ENCODE measurements around the gene ANO8.

ANO8 gene

GRCh38 chr19:17341845-17342244 lies 7.2 kb upstream of the ANO8 start:
- no peak for DNase-seq

- DNase-seq, result no peak
These were observed 6.7 kb upstream of the ANO8 start for GRCh38 chr19:17341386-17341785.

- no peak for DNase-seq
These were observed 6.3 kb upstream of the ANO8 start for GRCh38 chr19:17340871-17341357.

GRCh38 chr19:17340302-17340870 lies 5.7 kb upstream of the ANO8 start:
- no peak for DNase-seq

GRCh38 chr19:17339088-17339741 lies 4.6 kb upstream of the ANO8 start:
- DNase-seq, result no peak

- DNase-seq, result no peak
These were observed 3.9 kb upstream of the ANO8 start for GRCh38 chr19:17338433-17339078.

GRCh38 chr19:17337675-17338432 lies 3.2 kb upstream of the ANO8 start:
- no peak for DNase-seq

- peak; percentile 93 for DNase-seq
These were observed 2.4 kb upstream of the ANO8 start, which contains the start of gene GTPBP3 for GRCh38 chr19:17336872-17337674. GTPBP3 (plus strand) TSS chr19:17337553; CDS start chr19:17337612, 59 bp downstream.

- DNase-seq, result no peak
These were observed 920 bp upstream of the ANO8 start for GRCh38 chr19:17335575-17335974.

- no peak for DNase-seq
These were observed 843 bp downstream of the ANO8 start for GRCh38 chr19:17333611-17334413.

GRCh38 chr19:17332677-17333581 lies 1.7 kb downstream of the ANO8 start:
- peak; percentile 37 for DNase-seq

- DNase-seq, result no peak
These were observed 2.3 kb downstream of the ANO8 start for GRCh38 chr19:17332360-17332676.

- no peak for DNase-seq
These were observed 3.6 kb downstream of the ANO8 start for GRCh38 chr19:17331045-17331558.

- DNase-seq, result no peak
These were observed 4.2 kb downstream of the ANO8 start for GRCh38 chr19:17330262-17331044.

- no peak for DNase-seq
These were observed 5.0 kb downstream of the ANO8 start for GRCh38 chr19:17329366-17330261.

GRCh38 chr19:17328517-17329365 lies 5.9 kb downstream of the ANO8 start:
- DNase-seq, result peak; percentile 52

Data from retina (tissue), 1 donor.